CD4-positive, alpha-beta T cell treated with Interleukin-4 for 1 hour (primary cell): ENCODE measurements around the gene OR2AG1.

Experiments used
- DNase-seq, 2 donors: peaks; one replicate each; pipeline ENCODE4 v3.0.0-alpha.2; 2020 to 2022

OR2AG1 gene

GRCh38 chr11:6782720-6783119 is at the start of gene OR2AG1:
Gene OR2AG1 (plus strand): TSS chr11:6783020. CDS start chr11:6785038, 2,018 bp downstream.
- DNase-seq: no peak

GRCh38 chr11:6733326-6734275 is 49.2 kb upstream of the OR2AG1 start:
- peak in 1 of 2 donors; percentile 48 for DNase-seq

GRCh38 chr11:6734616-6735015 is 48.2 kb upstream of the OR2AG1 start:
- no peak for DNase-seq

GRCh38 chr11:6735306-6735705 is 47.5 kb upstream of the OR2AG1 start:
- DNase-seq: peak in 1 of 2 donors; percentile 44

GRCh38 chr11:6736495-6737121 is 46.2 kb upstream of the OR2AG1 start:
- DNase-seq: no peak

GRCh38 chr11:6737872-6738466 is 44.9 kb upstream of the OR2AG1 start:
- peak; percentile 68 to 85 for DNase-seq

- no peak for DNase-seq
Observed at GRCh38 chr11:6738590-6738989, 44.2 kb upstream of the OR2AG1 start.

GRCh38 chr11:6742260-6742659 is 40.6 kb upstream of the OR2AG1 start:
- no peak for DNase-seq

GRCh38 chr11:6745018-6745417 is 37.8 kb upstream of the OR2AG1 start:
- no peak for DNase-seq

GRCh38 chr11:6745465-6746015 is 37.3 kb upstream of the OR2AG1 start:
- peak in 1 of 2 donors; percentile 49 for DNase-seq

- DNase-seq: peak; percentile 41 to 69
Observed at GRCh38 chr11:6746086-6746618, 36.7 kb upstream of the OR2AG1 start.

GRCh38 chr11:6746626-6747025 is 36.2 kb upstream of the OR2AG1 start:
- DNase-seq: no peak

GRCh38 chr11:6747097-6747668 is 35.6 kb upstream of the OR2AG1 start:
- DNase-seq: no peak

- DNase-seq: peak; percentile 31 to 62
Observed at GRCh38 chr11:6755303-6755952, 27.4 kb upstream of the OR2AG1 start.

- no peak for DNase-seq
Observed at GRCh38 chr11:6755953-6756347, 26.9 kb upstream of the OR2AG1 start.

GRCh38 chr11:6757373-6757967 is 25.4 kb upstream of the OR2AG1 start:
- DNase-seq: peak; percentile 70 to 73

GRCh38 chr11:6771926-6772893 is 10.6 kb upstream of the OR2AG1 start, which contains the start of gene OR2AG2:
Gene OR2AG2 (minus strand): TSS chr11:6771976. CDS start chr11:6768957, 3,019 bp downstream.
- DNase-seq: peak in 1 of 2 donors; percentile 46

GRCh38 chr11:6778518-6778917 is 4.3 kb upstream of the OR2AG1 start:
- DNase-seq: no peak

- DNase-seq: no peak
Observed at GRCh38 chr11:6780829-6781228, 2.0 kb upstream of the OR2AG1 start.

GRCh38 chr11:6790546-6790945 is 7.7 kb downstream of the OR2AG1 start:
- DNase-seq: no peak
